Activated CD4-positive, alpha-beta T cell treated with anti-CD3 and anti-CD28 coated beads for 24 hours (primary cell): ENCODE data around the gene MGA.
"Not testable (repeated sequence)": the region's sequence is repeated elsewhere in the genome, so short reads cannot be mapped to it uniquely, and the experiment has no call there.

Source experiments
- DNase-seq, 2 donors: peaks; one replicate each; pipeline ENCODE4 v3.0.0-alpha.2; 2020; ENCODE audit warnings: low read depth in 2 of 2

Gene MGA

GRCh38 chr15:41714291-41714690, 54.1 kb downstream of the MGA start:
- DNase-seq: no peak

- DNase-seq: no peak
Observed at GRCh38 chr15:41716864-41717263, 56.7 kb downstream of the MGA start.

- DNase-seq: no peak
Observed at GRCh38 chr15:41727143-41727542, 66.9 kb downstream of the MGA start.

- DNase-seq: not testable (repeated sequence)
Observed at GRCh38 chr15:41728061-41728460, 67.9 kb downstream of the MGA start.

- no peak for DNase-seq
Observed at GRCh38 chr15:41730543-41730942, 70.3 kb downstream of the MGA start.

GRCh38 chr15:41732483-41732882, 72.3 kb downstream of the MGA start:
- no peak for DNase-seq

GRCh38 chr15:41734079-41734478, 73.9 kb downstream of the MGA start:
- DNase-seq: no peak

- no peak for DNase-seq
Observed at GRCh38 chr15:41735046-41735445, 74.8 kb downstream of the MGA start.

GRCh38 chr15:41735492-41735891, 75.3 kb downstream of the MGA start:
- not testable (repeated sequence) for DNase-seq

- no peak for DNase-seq
Observed at GRCh38 chr15:41746802-41747201, 86.6 kb downstream of the MGA start.

GRCh38 chr15:41756198-41756597, 96.0 kb downstream of the MGA start:
- no peak for DNase-seq

GRCh38 chr15:41772720-41773331, 112.6 kb downstream of the MGA start:
- peak; percentile 12 to 39 for DNase-seq

GRCh38 chr15:41773332-41773728, 113.1 kb downstream of the MGA start:
- DNase-seq: no peak

GRCh38 chr15:41773729-41774061, 113.5 kb downstream of the MGA start:
- DNase-seq: no peak

- peak; percentile 96 for DNase-seq
Observed at GRCh38 chr15:41774062-41774881, 114.1 kb downstream of the MGA start, which contains the start of gene MAPKBP1. Gene MAPKBP1, plus strand, starts transcription at chr15:41774484. Its CDS starts 792 bp downstream, at chr15:41775276.

- DNase-seq: peak in 1 of 2 donors; percentile 1
Observed at GRCh38 chr15:41774882-41775417, 114.7 kb downstream of the MGA start.

- no peak for DNase-seq
Observed at GRCh38 chr15:41775651-41776050, 115.4 kb downstream of the MGA start.

- DNase-seq: no peak
Observed at GRCh38 chr15:41777421-41777973, 117.3 kb downstream of the MGA start.

GRCh38 chr15:41778521-41778920, 118.3 kb downstream of the MGA start:
- DNase-seq: no peak

- no peak for DNase-seq
Observed at GRCh38 chr15:41779662-41780157, 119.5 kb downstream of the MGA start.

- no peak for DNase-seq
Observed at GRCh38 chr15:41780266-41780665, 120.1 kb downstream of the MGA start.

- no peak for DNase-seq
Observed at GRCh38 chr15:41780727-41781126, 120.5 kb downstream of the MGA start.
